Esophagus muscularis mucosa (tissue), 3 donors: ENCODE measurements around the gene ABTB2.

ENCODE experiments used
- POLR2A ChIP-seq: fragments of 450-650 bp; IDR thresholded peaks from one replicate; pipeline ENCODE4 v1.6.1; 2017; ENCODE audit warnings: antibody characterized with exemption, moderate library complexity, mild to moderate bottlenecking, low read depth
- TF ChIP-seq, protein P1 (sequence below), 3 experiments: fragments of 200-600 bp in 2 of 3; fragments of 450-650 bp in 1 of 3; sonication (generic) in 2 of 3; IDR thresholded peaks; one replicate each; pipeline ENCODE4 v1.5.1; 2017 to 2019; ENCODE audit warnings: antibody characterized with exemption in 3 of 3, mild to moderate bottlenecking in 2 of 3, moderate library complexity in 1 of 3

DNA sequence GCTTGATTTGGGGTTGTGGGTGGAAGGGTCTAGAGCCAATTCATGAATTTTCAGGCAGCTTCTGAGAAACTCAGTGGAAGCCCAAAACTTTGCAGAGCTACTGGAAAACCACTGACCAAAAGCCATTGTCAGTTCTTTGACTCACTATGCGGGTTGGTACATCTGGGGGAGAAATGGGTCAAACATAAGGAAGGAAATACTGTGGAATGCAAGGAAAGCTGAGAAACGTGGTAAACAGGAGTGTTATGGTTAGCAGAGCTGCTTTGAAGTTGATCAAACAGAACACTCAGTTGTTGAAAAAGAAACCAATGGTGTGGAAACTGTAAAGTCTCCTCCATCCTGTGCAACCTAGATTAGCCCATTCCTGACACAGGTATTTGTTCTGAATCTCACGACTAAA is 6.3 kb upstream of the ABTB2 start:
- TF ChIP-seq, protein P1, sequence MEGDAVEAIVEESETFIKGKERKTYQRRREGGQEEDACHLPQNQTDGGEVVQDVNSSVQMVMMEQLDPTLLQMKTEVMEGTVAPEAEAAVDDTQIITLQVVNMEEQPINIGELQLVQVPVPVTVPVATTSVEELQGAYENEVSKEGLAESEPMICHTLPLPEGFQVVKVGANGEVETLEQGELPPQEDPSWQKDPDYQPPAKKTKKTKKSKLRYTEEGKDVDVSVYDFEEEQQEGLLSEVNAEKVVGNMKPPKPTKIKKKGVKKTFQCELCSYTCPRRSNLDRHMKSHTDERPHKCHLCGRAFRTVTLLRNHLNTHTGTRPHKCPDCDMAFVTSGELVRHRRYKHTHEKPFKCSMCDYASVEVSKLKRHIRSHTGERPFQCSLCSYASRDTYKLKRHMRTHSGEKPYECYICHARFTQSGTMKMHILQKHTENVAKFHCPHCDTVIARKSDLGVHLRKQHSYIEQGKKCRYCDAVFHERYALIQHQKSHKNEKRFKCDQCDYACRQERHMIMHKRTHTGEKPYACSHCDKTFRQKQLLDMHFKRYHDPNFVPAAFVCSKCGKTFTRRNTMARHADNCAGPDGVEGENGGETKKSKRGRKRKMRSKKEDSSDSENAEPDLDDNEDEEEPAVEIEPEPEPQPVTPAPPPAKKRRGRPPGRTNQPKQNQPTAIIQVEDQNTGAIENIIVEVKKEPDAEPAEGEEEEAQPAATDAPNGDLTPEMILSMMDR (IDR thresholded peaks at IDR 0.05), result no peak
- no peak for TF ChIP-seq POLR2A
